HCT116 (cell line): ENCODE results near the gene ANXA5.
A peak's percentile ranks its signal among the peaks of the same experiment; 100 is the strongest.

Source experiments
- CTCF ChIP-seq, 3 experiments: fragments of 200-600 bp in 1 of 3; sonication (generic) in 1 of 3; IDR thresholded peaks in 2 of 3; conservative IDR thresholded peaks in 1 of 3; 2 replicates each; pipeline ENCODE4 v1.5.1; 2012 to 2017; ENCODE audit warnings: low read depth in 2 of 3, low read length in 2 of 3, antibody characterized with exemption in 1 of 3, borderline replicate concordance in 1 of 3, control low read depth in 1 of 3, mild to moderate bottlenecking in 1 of 3, mixed read lengths in 1 of 3, mixed run types in 1 of 3, moderate library complexity in 1 of 3; ENCODE audit not compliant: insufficient read depth in 1 of 3
- EZH2 ChIP-seq: fragments of 200-600 bp; sonication (generic); IDR thresholded peaks from 2 replicates; pipeline ENCODE4 v1.6.1; 2017; ENCODE audit warnings: antibody characterized with exemption, mixed run types
- EZH2phosphoT487 ChIP-seq: fragments of 200-600 bp; IDR thresholded peaks from 2 replicates; pipeline ENCODE4 v1.6.1; 2018; ENCODE audit warnings: antibody characterized with exemption, borderline replicate concordance
- JUND ChIP-seq: IDR thresholded peaks from 2 replicates; pipeline ENCODE4 v1.6.1; 2012
- POLR2A ChIP-seq: IDR thresholded peaks from 2 replicates; pipeline ENCODE4 v1.7.0; 2011; ENCODE audit warnings: borderline replicate concordance; ENCODE audit not compliant: insufficient read depth, insufficient read length; ENCODE audit errors: extremely low read depth
- POLR2AphosphoS5 ChIP-seq: IDR thresholded peaks from 2 replicates; pipeline ENCODE4 v1.6.1; 2011; ENCODE audit warnings: mild to moderate bottlenecking, low read depth, low read length, moderate library complexity
- SIN3A ChIP-seq: IDR thresholded peaks from 2 replicates; pipeline ENCODE4 v1.6.1; 2012; ENCODE audit warnings: low read depth
- SP1 ChIP-seq: IDR thresholded peaks from 2 replicates; pipeline ENCODE4 v1.6.1; 2012; ENCODE audit warnings: low read depth
- SRF ChIP-seq: IDR thresholded peaks from 2 replicates; pipeline ENCODE4 v1.6.1; 2012; ENCODE audit warnings: low read depth
- TCF7L2 ChIP-seq: IDR thresholded peaks from 2 replicates; pipeline ENCODE4 v1.7.0; 2011; ENCODE audit warnings: borderline replicate concordance, inconsistent platforms; ENCODE audit not compliant: insufficient read depth, insufficient read length; ENCODE audit errors: extremely low read depth
- YY1 ChIP-seq: IDR thresholded peaks from 2 replicates; pipeline ENCODE4 v1.6.1; 2011; ENCODE audit warnings: low read length, low read depth, moderate library complexity, mild to moderate bottlenecking; ENCODE audit not compliant: insufficient replicate concordance; ENCODE audit errors: extremely low read depth
- ZNF274 ChIP-seq: fragments of 200-500 bp; sonication (Bioruptor generic); IDR thresholded peaks from 2 replicates; pipeline ENCODE4 v1.6.1; 2014; ENCODE audit warnings: mild to moderate bottlenecking, low read depth, low read length, inconsistent platforms

- TF ChIP-seq CTCF (IDR thresholded peaks at IDR 0.05 in 2 of 3, conservative IDR thresholded peaks at IDR 0.05 in 1 of 3; ENCODE audit: borderline replicate concordance in 1 of 3, insufficient read depth in 1 of 3, low read depth in 2 of 3, low read length in 2 of 3), result peak in 2 of 3 experiments; percentile 26 to 34; a peak in 4 of 6 replicates
- no peak for TF ChIP-seq JUND
- TF ChIP-seq POLR2A, result peak; percentile 87
- TF ChIP-seq EZH2phosphoT487, result no peak
- no peak for TF ChIP-seq SRF
- no peak for TF ChIP-seq EZH2
- peak; percentile 97 for TF ChIP-seq POLR2AphosphoS5
- no peak for TF ChIP-seq ZNF274
- TF ChIP-seq TCF7L2, result peak; percentile 23
- TF ChIP-seq SP1, result no peak
- TF ChIP-seq SIN3A, result peak; percentile 76; the same call in 1 of the 2 replicates
- peak; percentile 32 for TF ChIP-seq YY1
These were observed at the start of gene ANXA5 for GRCh38 chr4:121696581-121697461.
